GM12892 (cell line): ENCODE results near the gene PELI1.

Source experiments
- POLR2A ChIP-seq: IDR thresholded peaks from 2 replicates; pipeline ENCODE4 v1.6.1; 2011; ENCODE audit warnings: low read depth, low read length, control low read depth
- POLR2AphosphoS5 ChIP-seq: IDR thresholded peaks from 2 replicates; pipeline ENCODE4 v1.6.1; 2011; ENCODE audit warnings: low read depth, low read length, control low read depth

GRCh38 chr2:64114912-64115277 lies 29.3 kb downstream of the PELI1 start:
- TF ChIP-seq POLR2A (no peak), POLR2AphosphoS5 (no peak)
